ENCODE measurements around the gene ZNF234. TPM values are rescaled to one million over a fixed set of nuclear protein-coding genes. Genes with fewer than 3 reads are reported as not detected.
A peak's percentile ranks its signal among the peaks of the same experiment; 100 is the strongest.
"Not testable (repeated sequence)": the region's sequence is repeated elsewhere in the genome, so short reads cannot be mapped to it uniquely, and the experiment has no call there.

The ZNF234 gene
- total RNA-seq, 1 donor from 2014 or later, result 7.9 TPM

DNA sequence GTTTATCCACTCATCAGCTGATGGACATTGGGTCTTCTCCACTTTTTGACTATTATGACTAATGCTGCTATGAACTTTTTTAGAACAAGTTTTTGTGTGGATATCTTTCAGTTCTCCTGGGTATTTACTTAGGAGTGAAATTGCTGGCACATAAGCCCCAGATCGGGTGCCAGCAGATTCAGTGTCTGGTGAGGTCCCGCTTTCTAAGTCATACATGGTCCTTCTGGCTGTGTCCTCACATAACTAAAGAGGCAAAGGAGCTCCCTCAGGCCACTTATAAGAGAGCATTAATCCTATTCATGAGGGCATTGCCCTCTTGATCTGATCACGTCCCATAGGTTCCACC lies 22.9 kb downstream of the ZNF234 start:
- intact Hi-C loops (cut with DNase I), result loop anchor here (1.0 to 2.0 kb wide), 5 partner anchors 23 to 192 kb away; partner anchors contain the start of genes ZNF112, ZNF224, ZNF227 and ZNF234
- peak overlapping the region; percentile 88 to 89 for H3K27ac ChIP-seq
- peaks cover 0 to 6% of the 10 kb centered on the region in 2 donors for H3K4me1 ChIP-seq
- no peaks in the 10 kb centered on the region for H3K27me3 ChIP-seq
- H3K9me3 ChIP-seq, result peaks cover 15 to 72% of the 10 kb centered on the region in 2 donors
- H3K36me3 ChIP-seq, result peaks cover 30% of the 10 kb centered on the region in 2 donors
- no peak for DNase-seq (ENCODE audit: low spot score in 2 of 2)
- peak overlapping the region; percentile 63 to 80 for H3K4me3 ChIP-seq
- TF ChIP-seq, protein P1, sequence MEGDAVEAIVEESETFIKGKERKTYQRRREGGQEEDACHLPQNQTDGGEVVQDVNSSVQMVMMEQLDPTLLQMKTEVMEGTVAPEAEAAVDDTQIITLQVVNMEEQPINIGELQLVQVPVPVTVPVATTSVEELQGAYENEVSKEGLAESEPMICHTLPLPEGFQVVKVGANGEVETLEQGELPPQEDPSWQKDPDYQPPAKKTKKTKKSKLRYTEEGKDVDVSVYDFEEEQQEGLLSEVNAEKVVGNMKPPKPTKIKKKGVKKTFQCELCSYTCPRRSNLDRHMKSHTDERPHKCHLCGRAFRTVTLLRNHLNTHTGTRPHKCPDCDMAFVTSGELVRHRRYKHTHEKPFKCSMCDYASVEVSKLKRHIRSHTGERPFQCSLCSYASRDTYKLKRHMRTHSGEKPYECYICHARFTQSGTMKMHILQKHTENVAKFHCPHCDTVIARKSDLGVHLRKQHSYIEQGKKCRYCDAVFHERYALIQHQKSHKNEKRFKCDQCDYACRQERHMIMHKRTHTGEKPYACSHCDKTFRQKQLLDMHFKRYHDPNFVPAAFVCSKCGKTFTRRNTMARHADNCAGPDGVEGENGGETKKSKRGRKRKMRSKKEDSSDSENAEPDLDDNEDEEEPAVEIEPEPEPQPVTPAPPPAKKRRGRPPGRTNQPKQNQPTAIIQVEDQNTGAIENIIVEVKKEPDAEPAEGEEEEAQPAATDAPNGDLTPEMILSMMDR (IDR thresholded peaks at IDR 0.05), result no peak

DNA sequence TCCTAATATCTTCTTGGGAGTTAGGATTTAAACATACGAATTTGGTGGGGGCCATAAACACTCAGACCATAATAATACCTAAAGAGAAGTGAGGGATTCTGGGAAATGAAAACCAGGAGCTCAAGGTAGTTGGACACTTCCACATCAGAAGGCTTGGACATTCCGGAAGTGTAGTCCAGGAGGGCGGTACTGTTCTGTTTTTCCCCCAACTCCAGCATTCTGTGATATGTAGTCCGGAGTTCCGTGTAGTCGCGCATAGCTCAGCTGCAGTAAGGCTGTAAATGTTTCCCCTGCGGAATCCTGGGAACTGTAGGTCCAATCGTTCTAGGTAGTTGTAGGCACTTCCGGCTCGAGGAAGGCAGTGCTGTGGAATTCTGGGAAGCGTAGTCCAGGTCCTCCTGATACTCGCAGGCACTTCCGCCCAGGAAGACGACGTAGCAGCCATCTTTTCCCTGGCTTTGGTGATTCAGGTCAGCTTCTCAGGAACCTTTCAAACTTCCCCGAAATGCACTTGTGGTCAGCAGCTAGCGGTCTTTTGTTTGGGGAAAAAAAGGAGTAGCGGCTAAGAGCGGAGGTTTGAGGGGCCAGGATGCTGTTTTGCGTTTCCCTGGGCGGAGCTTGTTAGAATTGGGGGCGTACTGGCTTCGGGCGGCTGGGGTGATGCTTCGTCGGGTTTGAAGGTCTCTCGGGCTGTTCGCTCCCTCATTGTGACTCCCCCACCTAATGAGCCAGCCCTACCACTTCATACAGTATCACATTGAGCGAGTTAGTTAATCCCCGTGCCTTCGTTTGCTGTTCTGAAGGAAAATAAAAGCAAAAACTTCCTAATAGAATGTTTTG lies 23.5 kb downstream of the ZNF234 start, which contains the start of gene ZNF226:
TSS of gene ZNF226 (plus strand) at position 428 of the 840 bp plus-strand sequence. CDS start 4,981 bp downstream, outside the sequence.
- Histone ChIP-seq H3K4me1 (peaks cover 0 to 6% of the 10 kb centered on the region in 2 donors), H3K4me3 (peak within 1 kb of the TSS; percentile 63 to 80), H3K36me3 (peaks cover 36% of the 10 kb centered on the region in 2 donors), H3K9me3 (peaks cover 19 to 72% of the 10 kb centered on the region in 2 donors), H3K27ac (peak within 1 kb of the TSS; percentile 88 to 89), H3K27me3 (no peaks in the 10 kb centered on the region)
- peak; percentile 82 to 96 for DNase-seq (ENCODE audit: low spot score in 2 of 2)
- intact Hi-C loops (cut with DNase I), result loop anchor here (1.0 to 2.0 kb wide), 7 partner anchors 24 to 335 kb away; partner anchors contain the start of genes ZNF112, ZNF180, ZNF224 and ZNF225
- TF ChIP-seq, protein P1 (IDR thresholded peaks at IDR 0.05), result no peak

DNA sequence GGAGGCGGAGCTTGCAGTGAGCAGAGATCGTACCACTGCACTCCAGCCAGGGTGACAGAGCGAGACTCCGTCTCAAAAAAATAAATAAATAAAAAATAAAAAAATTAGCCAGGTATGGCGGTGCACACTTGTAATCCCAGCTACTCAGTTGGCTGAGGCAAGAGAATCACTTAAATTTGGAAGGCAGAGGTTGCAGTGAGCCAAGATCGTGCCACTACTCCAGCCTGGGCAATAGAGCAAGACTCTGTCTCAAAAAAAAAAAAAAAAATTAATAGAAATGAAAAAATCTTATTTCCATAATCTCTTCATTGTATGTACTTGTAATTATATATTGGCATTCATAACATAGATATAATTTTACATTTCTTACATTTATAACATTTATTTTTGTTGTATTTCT lies 29.3 kb downstream of the ZNF234 start:
- intact Hi-C loops (cut with DNase I); H3K4me1 ChIP-seq; H3K27me3 ChIP-seq; H3K27ac ChIP-seq; DNase-seq (ENCODE audit: low spot score in 2 of 2); H3K4me3 ChIP-seq: not testable (repeated sequence)
- Histone ChIP-seq H3K9me3 (peaks cover 62 to 85% of the 10 kb centered on the region in 2 donors), H3K36me3 (peaks cover 94% of the 10 kb centered on the region in 2 donors)

DNA sequence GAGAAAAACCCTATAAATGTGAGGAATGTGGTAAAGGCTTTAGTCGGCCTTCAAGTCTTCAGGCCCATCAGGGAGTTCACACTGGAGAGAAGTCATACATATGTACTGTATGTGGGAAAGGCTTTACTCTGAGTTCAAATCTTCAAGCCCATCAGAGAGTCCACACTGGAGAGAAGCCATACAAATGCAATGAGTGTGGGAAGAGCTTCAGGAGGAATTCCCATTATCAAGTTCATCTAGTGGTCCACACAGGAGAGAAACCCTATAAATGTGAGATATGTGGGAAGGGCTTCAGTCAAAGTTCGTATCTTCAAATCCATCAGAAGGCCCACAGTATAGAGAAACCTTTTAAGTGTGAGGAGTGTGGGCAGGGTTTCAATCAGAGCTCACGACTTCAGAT lies 35.2 kb downstream of the ZNF234 start:
- DNase-seq (ENCODE audit: low spot score in 2 of 2), result no peak
- Histone ChIP-seq H3K4me3 (no peak overlapping the region), H3K36me3 (peaks cover 52 to 58% of the 10 kb centered on the region in 2 donors), H3K27ac (no peak overlapping the region), H3K4me1 (no peaks in the 10 kb centered on the region), H3K27me3 (no peaks in the 10 kb centered on the region), H3K9me3 (peaks cover 92 to 100% of the 10 kb centered on the region in 2 donors)
- TF ChIP-seq, protein P1 (IDR thresholded peaks at IDR 0.05), result no peak
- intact Hi-C loops (cut with DNase I), result no loop called here

DNA sequence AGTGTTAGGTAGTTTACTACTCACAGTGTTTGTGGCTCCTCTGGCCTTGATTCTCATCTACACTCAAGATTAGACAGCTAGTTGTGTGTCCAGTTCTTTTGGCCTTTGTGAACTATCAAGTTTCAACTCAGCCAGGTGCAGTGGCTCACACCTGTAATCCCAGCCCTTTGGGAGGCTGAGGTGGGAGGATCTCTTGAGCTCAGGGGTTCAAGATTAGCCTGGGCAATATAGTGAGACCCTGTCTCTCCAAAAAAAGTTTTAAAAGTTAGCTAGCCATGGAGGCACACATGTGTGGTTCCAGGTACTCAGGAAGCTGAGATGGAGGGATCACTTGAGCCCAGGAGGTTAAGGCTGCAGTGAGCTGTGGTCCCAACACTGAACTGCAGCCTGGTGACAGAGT lies 39.6 kb downstream of the ZNF234 start:
- H3K27me3 ChIP-seq, result no peaks in the 10 kb centered on the region
- no peak overlapping the region for H3K4me3 ChIP-seq
- intact Hi-C loops (cut with DNase I), result no loop called here
- no peaks in the 10 kb centered on the region for H3K4me1 ChIP-seq
- H3K27ac ChIP-seq, result no peak overlapping the region
- peaks cover 8 to 15% of the 10 kb centered on the region in 2 donors for H3K36me3 ChIP-seq
- no peak for DNase-seq (ENCODE audit: low spot score in 2 of 2)
- TF ChIP-seq, protein P1 (IDR thresholded peaks at IDR 0.05), result no peak
- peaks cover 83 to 100% of the 10 kb centered on the region in 2 donors for H3K9me3 ChIP-seq

DNA sequence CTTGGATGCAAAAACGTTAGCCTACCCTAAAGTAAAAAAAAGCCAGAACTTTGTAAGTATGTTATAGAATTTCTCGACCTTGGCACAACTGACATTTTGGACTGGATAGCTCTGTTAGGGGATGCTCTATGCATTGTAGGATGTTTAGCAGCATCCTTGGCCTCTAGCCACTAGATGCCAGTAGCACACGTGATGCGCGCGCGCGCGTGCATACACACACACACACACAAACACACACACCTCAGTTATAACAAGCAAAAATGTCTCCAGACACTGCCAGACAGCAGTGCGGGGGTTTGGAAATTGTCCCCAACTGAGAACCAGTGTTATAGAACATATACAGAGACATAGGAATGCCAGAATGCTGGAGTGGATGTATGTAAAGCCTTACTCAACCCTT lies 40.8 kb downstream of the ZNF234 start:
- Histone ChIP-seq H3K27ac (no peak overlapping the region), H3K4me1 (no peaks in the 10 kb centered on the region), H3K36me3 (peaks cover 0 to 3% of the 10 kb centered on the region in 2 donors), H3K27me3 (no peaks in the 10 kb centered on the region), H3K4me3 (no peak overlapping the region), H3K9me3 (peaks cover 82 to 99% of the 10 kb centered on the region in 2 donors)
- TF ChIP-seq, protein P1 (IDR thresholded peaks at IDR 0.05), result no peak
- DNase-seq (ENCODE audit: low spot score in 2 of 2), result no peak
- intact Hi-C loops (cut with DNase I), result no loop called here
